Skin epidermis (tissue), 12 donors: ENCODE results near the gene TRMT61A.
A peak's percentile ranks its signal among the peaks of the same experiment; 100 is the strongest.
"Not testable (repeated sequence)": the region's sequence is repeated elsewhere in the genome, so short reads cannot be mapped to it uniquely, and the experiment has no call there.

Source experiments
- H3K27ac ChIP-seq, 21 experiments: fragments of 200-600 bp; sonication (generic) in 11 of 21; one replicate each; pipeline ENCODE4 v1.5.0; 2020; ENCODE audit warnings: mild to moderate bottlenecking in 3 of 21, inconsistent platforms in 2 of 21, moderate library complexity in 2 of 21
- H3K4me3 ChIP-seq, 7 experiments: fragments of 200-600 bp; sonication (generic) in 2 of 7; one replicate each; pipeline ENCODE4 v1.5.0; 2020; ENCODE audit warnings: inconsistent platforms in 2 of 7, mild to moderate bottlenecking in 2 of 7, moderate library complexity in 1 of 7

TRMT61A gene

DNA sequence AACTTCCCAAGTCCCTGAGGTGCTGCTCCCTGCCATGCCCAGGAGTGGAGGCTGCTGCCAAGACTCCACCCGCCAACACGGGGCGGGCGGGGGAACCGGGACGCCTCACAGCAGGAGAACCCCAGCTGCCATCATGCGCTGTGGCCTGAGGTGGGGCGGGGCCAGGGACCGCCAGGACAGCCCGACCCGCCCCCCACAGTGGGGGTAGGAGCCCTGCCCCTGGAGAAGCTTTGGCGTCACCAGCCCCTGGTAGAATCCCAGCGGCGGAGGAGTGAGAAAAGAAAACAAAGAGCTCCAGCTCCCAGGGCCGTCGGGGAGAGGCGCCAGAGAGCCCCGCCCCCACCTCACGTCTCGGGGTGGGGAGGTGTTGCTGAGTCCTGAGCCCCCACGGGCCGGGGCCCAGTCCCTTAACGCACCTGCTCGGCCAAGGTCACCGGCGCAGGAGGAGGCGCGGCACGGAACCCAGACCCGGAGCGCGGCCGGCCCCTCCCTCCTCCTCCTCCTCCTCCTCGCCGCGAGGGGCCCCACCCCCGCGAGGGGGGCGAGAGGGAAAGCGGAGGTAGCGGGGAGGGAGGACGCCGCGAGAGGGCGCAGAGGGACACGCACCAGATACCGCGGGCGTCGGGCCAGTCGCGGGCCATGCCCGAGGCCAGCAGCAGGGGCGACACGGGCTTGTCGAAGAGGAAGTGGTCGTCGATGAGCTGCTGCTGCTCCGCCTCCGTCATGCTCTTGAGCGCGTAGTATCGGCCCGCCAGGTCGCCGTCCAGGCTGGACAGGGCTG lies 8.1 kb upstream of the TRMT61A start:
- Histone ChIP-seq H3K4me3 (peak overlapping the region; percentile 37 to 65 (median 48)), H3K27ac (peak overlapping the region in 17 of 21 experiments; percentile 4 to 84 (median 63))

DNA sequence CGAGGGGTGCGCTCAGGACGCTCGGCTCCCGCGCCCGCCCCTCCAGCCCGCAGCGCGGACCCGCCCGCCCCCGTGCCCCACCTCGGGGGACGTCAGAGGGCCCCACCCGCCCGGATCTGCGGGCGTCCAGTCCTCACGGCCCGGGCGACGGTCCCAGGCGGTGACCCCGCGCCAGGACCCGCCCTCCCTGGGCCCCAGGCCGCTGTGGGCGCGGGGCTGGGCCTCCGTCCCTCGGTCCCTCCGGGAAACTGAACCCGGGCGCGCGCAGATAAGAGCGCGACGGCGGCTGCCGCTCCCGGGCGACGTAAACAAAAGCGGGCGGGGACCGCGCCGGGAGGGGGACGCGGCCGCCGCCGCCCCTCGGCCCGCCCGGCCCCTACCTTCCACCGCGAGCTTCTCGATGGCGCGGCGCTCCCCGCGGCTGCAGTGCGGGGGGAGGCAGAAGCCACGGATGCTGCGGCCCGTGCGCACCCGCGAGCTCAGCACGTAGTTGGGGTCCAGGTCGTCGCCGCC lies 7.5 kb upstream of the TRMT61A start:
- Histone ChIP-seq H3K27ac (peak overlapping the region in 17 of 21 experiments; percentile 2 to 84 (median 63)), H3K4me3 (peak overlapping the region; percentile 37 to 65 (median 48))

DNA sequence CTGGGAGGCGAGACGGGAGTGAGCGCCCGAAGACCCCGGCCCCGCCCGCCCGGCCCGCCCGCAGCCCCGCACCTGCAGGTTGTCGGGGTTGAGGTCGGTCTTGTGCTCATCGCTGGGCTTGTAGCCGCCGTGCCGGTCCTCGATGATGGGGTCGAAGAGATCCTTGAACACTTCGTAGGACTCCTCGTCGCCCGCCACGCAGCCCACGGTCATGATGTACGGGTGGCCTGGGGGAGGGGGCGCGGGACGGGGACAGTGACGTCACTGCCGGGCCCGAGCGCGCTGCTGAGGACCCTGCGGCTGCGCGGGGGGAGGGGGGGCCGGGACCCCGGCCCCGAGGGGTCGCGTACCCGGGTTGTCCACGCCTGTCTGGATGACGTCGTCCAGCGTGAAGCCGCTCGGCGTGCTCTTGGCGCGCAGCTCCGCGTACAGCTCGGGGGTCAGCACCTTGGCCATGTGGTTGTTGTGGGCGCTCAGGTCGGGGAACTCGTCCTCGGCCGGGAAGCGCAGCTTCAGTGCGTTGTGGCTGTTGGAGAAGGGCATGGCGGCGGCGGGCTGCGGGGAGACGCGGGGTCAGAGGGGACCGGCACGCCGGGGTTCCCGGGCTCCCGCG lies 6.9 kb upstream of the TRMT61A start:
- Histone ChIP-seq H3K27ac (peak overlapping the region in 14 of 21 experiments; percentile 2 to 84 (median 64)), H3K4me3 (peak overlapping the region; percentile 37 to 65 (median 48))

DNA sequence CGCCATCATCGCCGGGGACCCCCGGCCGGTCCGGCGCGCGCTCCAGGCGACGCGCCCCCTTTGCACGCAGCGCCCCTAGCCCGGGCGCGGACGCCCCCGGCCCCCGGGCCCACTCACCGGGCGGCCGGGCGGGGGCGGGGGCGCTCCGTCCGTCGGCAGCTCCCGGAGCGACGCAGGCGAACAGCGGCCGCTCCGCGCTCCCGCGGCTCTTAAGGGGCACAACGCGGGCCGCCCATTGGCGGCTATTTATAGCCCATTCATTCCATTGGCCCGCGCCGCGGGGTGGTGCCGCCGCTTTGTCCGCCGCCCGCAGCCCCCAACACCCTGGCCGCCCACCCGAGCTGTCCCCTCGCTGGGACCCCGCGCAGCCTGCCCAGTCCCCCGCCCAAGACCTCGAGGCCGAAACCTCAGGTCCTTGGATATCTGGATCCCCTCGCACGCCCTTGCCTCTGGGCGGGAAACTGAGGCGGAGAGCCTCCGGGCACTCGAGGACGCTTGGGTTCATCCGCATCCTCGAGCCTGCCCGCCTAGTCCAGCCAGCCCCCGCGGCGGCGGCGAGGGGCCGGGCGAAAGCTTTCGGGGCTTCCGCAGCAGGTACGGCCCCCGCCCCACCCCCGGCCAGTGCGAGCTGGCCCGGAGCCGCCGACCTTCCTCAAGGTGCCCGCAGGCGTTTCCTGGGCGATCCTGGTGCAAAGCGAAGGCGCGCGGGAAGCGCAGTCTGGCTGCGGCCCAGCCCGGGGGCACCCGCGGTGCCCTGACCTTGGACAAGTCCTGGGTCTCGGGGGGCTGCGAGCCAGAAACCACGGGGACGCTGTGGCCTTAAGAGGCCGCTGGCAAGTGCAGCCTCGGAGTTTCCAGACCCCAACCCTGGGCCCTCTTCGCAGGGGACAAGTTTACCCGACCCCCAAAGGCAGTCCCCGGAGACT lies 6.1 kb upstream of the TRMT61A start, which contains the start of gene CKB:
TSS of gene CKB (minus strand) at position 182 of the 926 bp plus-strand sequence. CDS start 337 bp downstream, outside the sequence.
- Histone ChIP-seq H3K27ac (peak within 1 kb of the TSS in 15 of 21 experiments; percentile 2 to 84 (median 63)), H3K4me3 (peak within 1 kb of the TSS; percentile 37 to 65 (median 48))

DNA sequence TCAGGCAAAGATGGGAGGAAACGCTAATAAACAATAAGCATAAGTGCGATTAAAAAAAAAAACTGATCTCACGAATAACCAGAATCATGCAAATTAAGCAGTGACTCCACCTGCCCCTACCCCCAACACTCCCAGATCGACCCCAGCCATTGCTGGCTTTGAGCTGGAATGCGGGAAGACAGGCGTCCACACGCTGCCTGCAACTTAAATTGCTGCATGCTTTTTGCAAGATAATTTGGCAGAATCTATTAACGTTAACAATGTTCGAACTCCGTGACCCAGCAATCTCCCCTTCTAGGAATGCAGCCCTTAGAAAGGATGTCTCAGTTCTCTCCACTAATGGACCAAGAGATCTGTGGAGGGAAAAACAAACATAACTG lies 5.4 kb upstream of the TRMT61A start:
- no peak overlapping the region for H3K27ac ChIP-seq
- H3K4me3 ChIP-seq: no peak overlapping the region

DNA sequence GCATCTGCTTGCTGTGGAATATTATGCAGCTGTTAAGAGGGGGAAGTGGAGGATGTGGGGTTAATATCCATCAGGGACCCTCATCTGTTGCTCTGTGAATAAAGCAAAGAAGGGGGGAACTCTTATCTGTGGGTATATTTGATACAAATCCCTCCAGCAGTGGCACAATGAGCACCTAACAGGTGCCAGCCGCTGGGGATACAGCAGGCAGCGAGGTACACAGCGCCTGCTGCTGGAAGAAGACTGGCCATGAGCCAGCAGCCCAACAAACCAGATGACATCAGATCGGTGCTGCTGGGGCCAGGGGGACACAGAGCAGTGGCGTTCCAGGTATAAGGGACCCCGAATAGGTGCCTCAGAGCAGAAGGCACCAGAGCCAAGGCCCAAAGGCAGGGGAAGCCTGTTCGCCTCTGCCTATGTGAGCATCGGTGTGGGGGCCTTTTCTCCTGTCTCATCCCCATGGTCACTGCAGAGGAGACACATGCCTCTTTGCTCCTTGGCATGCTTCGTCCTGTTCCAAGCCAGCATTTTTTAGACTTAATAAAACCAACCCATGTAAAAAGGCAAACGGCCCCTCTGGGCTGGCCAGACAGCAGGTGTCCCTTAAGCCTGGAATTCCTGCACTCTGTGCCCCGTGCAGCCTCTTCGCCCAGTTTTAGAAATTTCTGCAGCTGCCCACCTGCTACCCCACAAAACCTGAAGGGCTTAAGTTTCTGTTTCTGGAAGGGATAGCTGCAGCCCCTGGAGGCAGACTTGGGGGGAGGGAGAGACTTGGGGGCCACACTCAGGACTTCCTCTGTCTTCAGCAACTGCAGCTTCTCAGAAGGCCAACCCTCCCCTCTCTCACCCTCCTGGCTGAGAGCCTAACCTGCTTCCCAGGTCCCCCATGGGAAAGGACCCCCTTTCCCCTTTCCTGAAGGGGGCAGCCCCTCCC lies 4.7 kb upstream of the TRMT61A start:
- no peak overlapping the region for H3K4me3 ChIP-seq
- no peak overlapping the region for H3K27ac ChIP-seq

DNA sequence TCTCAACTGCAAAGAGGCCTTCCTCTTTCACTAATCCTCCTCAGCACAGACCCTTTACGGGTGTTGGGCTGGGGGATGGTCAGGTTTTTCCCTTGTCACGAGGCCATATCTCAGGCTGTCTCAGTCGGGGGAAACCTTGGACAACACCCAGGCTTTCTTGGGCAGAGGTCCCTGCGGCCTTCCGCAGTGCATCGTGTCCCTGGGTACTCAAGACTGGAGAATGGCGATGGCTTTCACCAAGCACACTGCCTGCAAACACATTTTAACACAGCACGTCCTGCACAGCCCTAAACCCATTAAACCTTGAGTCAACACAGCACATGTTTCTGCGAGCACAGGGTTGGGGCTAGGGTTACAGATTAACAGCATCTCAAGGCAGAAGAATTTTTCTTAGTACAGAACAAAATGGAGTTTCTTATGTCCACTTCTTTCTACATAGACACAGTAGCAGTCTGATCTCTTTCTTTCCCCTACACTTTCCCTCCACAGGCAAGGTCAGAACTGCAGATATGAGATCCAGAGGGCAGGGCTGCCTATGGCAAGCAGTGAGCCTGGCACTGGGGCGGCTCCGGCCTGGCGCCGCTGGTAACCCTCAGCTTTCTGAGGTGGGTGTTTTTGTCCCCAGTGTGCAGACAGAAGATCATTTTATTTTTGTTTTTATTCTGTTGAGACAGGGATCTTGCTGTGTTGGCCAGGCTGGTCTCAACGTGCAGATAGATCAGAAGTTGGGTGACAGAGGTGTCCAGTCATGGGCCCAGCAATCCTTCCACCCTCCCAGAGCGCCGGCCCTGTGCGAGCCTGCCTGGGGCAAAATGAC lies 3.4 kb upstream of the TRMT61A start:
- H3K27ac ChIP-seq: peak overlapping the region in 1 of 21 experiments; percentile 12
- H3K4me3 ChIP-seq: not testable (repeated sequence)

DNA sequence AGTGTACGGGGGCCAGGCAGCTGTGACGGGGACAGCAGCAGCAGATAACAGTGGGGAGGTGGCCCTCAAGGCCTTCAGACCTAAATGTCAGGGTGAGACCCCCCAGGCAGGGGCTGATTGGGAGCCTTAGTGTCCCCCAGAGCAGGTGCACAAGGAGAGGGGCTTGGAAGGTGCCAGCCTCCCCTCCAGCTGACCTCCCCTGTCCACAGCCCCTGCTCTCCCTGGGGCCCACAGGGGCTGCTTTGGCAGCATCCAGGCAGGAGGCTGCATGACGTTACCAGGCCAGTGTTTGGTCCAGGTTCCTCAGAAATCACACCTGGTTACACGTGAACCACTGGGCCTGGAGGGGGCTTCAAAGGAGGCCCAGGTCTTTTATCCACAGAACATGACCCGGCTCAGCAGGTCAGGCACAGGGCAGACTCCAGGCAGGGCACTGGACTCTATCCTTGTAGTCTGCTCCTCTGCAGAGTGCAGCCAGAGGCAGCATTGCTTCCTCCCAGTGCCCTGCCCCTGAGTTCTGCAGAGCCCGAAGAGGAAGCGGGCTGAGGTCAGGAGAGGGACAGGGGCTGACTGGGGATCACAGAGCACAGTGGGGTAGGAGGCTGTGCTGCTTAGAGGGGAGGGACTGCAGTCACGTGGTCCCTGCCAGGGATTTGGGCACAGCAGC lies 2.6 kb upstream of the TRMT61A start:
- H3K4me3 ChIP-seq: no peak overlapping the region
- H3K27ac ChIP-seq: peak overlapping the region in 2 of 21 experiments; percentile 5 to 12

DNA sequence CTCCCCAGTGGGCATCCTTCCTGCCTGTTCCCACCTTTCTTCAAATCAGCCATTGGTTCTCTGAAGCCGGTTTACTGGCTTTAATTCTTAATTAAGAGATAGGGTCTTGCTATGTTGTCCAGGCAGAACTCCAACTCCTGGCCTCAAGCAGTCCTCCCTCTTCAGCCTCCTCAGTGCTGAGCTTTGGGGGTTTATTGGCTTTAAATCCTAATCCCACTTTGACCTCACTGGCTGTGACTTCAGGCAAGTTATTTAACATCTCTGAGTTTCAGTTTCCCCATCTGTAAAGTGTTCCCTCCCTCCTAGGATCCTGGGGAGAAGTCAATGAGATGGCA lies 2.1 kb upstream of the TRMT61A start:
- H3K4me3 ChIP-seq: no peak overlapping the region
- H3K27ac ChIP-seq: peak overlapping the region in 2 of 21 experiments; percentile 88 to 92

DNA sequence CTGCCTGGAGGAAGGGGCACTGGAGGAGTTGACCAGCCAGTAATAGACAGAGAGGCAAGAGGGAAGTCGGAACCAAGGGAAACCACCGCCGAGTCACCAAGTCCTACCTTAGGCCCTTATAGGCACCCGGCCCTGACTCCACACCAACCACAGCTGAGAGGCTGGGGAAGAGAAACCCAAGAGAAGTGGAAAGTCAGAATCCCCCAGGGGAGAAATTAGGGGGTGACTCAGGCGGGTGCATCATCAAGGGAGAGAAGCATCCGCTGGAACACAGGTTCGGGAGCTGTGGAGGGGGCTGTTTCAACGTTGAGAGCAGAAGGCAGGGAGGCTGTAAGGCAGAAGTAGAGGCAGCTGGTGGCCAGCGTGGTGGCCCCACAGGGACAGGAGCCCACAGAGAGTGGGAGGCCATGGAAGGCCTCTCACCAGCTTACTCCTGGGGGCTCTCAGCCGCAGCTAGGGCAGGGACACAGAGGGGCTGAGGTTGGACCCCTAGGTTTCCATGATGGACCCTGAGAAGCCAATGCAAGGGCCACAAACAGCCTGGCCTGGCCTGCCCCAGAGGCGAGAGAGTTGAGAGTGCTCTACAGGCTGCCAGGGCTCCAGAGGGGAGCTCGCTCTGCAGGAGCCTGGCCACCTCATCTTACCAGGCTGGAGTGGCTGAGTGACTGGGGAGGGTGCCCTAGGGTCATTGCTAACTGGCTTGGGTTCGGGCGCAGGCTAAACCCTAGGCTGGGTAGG lies 1.4 kb upstream of the TRMT61A start:
- peak overlapping the region in 16 of 21 experiments; percentile 31 to 96 (median 90) for H3K27ac ChIP-seq
- H3K4me3 ChIP-seq: peak overlapping the region in 2 of 7 experiments; percentile 89 to 90

DNA sequence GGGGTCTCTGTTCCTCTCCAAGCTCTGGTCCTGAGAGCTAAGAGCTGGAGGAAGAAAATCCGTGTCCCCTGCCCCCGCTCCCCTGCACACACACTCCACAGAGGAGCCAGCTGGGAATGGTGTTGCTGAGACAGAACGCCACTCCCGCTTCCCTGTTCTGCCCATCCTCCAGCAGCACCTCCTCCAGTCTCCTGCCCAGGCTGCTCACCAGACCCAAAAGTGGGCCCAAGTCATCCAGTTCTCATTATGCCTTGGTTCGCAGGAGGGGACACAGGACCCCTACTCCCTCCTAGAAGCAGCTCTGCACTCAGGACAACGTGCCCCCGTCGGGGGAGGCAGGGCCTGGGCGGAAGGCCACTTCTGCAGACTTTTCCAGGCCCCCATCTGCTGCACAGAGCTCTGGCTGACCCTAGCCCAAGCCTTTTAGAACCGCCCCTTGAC lies 830 bp upstream of the TRMT61A start:
- H3K4me3 ChIP-seq: peak overlapping the region; percentile 77 to 96 (median 90)
- peak overlapping the region; percentile 32 to 96 (median 90) for H3K27ac ChIP-seq

DNA sequence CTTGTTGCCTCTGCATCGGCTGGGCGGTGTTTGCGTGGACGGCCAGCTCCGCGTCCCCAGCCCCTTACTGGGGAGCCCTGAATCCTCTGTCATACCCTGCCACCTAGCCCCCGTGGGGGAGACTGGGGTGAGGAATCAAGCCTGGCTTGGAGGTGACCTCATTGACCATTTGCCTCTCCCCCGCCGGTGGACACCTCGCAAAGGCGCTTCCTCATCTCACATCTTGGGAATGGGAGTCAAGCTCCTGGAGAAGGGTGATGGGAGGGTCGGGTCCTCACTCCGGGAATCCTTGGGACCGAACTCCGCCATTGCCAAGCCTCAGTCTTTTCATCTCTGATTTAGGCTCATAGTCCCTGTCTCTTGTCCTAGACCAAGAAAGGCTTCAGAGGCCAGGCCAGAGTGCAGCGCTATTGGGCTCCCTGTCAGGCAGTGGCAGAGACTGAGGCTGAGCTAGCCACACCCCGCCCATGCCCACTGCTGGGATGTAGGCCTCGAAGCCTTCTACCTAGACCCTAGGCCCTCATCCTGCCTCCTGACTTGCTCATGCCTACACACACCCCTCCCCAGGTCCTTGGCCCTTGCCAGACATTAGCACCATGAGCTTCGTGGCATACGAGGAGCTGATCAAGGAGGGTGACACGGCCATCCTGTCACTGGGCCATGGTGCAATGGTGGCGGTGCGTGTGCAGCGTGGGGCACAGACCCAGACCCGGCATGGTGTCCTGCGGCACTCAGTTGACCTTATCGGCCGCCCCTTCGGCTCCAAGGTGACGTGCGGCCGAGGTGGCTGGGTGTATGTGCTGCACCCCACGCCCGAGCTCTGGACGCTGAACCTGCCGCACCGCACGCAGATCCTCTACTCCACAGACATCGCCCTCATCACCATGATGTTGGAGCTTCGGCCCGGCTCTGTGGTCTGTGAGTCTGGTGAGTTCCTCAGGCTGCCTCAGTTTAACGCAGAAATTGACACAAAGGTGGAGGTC lies 678 bp downstream of the TRMT61A start:
- Histone ChIP-seq H3K4me3 (peak overlapping the region; percentile 77 to 96 (median 90)), H3K27ac (peak overlapping the region; percentile 32 to 96 (median 90))

DNA sequence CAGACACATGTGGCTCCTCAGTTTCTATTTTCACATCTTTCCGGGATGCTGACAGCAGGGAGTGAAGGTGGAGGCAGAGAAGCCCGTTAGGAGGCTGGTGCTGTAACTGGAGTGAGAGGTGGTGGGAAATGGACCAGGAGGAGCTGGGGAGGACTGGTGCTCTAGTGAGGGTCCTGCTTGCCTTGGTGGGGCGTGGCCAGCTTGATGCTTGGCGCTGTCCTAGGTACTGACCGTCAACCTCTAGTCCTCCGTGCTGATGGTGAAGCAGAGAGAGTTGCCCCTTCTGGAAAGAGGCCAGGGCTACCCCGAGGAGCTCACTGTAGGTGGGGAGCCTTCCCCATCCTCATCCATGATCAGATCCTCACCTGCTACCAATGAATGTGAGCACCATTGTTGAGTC lies 1.4 kb downstream of the TRMT61A start:
- Histone ChIP-seq H3K27ac (no peak overlapping the region), H3K4me3 (peak overlapping the region in 1 of 7 experiments; percentile 89)

DNA sequence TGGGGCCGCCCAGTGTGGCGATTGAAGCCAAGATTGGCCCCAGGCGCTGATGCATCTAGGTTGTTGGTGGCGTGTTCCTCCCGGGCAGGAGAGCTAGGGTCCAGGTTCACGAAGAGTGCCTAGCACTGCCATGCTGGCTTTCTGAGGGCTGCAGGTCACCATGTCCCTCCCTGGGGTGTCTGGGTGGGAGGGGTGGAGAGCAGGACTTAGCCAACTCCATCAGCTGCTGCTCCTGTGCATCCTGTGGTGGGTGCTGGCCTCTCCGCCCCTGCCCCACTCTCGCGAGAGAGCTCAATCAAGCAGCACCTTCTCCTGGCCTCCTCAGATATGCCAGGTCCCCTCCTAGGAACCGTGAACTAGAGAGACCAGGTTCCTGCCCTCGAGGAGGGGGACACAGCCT lies 1.8 kb downstream of the TRMT61A start:
- no peak overlapping the region for H3K27ac ChIP-seq
- H3K4me3 ChIP-seq: no peak overlapping the region

DNA sequence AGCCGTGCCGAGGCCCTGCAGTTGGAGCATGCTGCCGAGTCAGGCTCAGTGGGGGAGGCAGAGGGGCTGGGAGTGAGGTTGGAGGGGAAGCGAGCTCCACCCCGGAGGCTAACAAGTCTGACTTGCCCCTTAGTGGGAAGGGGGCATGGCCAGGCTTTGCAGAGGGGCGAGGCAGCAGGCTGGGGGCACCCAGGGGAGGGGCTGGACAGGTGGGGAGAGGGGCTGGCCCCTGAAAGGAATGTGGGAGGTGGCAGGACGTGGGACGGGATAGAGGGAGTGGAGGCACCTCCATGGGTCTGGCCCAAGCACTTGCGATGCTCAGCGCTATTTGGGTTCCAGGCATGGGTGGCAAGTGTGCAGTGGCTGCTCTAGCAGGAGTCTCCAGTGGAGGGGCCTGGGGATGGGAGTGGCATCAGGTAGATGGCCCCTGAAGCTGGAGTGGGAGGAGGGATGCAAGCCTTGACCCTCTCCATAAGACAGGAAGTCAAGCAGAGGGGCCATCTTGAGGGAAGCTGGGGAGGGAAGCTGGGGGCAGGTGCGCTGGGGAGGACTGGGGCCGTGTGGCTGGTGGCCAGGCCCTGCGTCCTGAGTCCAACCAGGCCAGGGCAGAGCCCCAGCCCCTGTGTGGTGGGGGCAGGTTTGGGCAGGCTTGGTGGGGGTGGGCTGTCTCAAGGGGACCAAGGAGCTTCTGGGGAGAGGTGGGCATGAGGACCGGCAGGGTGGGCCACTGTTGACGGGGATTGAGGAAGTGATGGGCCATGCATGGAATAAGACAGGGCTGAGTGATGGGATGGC lies 2.6 kb downstream of the TRMT61A start:
- no peak overlapping the region for H3K4me3 ChIP-seq
- H3K27ac ChIP-seq: no peak overlapping the region
